UCSD-AML1 (cell line): ENCODE results near the gene ANKRD27.

ENCODE experiments used
- DNase-seq: peaks from one replicate; lab custom pipeline; 2025; ENCODE audit not compliant: unreplicated experiment; lab: John Stamatoyannopoulos, UW

ANKRD27 gene

GRCh38 chr19:32691291-32691951, 16.4 kb upstream of the ANKRD27 start, which contains the start of gene NUDT19:
TSS of gene NUDT19 (plus strand) at chr19:32691821. CDS start at chr19:32691961, 140 bp downstream.
- DNase-seq = peak; percentile 85

GRCh38 chr19:32688311-32688710, 13.3 kb upstream of the ANKRD27 start:
- DNase-seq = no peak

DNA sequence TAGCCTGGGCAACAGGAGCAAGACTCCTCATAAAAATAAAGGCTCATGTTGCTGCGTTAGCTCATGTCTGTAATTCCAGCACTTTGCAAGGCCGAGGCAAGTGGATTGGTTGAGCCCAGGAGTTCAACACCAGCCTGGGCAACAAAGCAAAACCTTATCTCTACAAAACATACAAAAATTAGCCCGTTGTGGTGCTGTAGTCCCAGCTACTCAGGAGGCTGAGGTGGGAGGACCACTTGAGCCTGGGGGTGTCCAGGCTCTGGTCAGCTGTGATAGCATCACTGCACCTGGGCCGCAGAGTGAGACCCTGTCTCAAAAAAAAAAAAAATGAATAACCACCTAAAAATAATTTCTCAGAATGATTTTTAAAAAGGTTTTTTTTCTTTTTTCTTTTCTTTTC, 12.7 kb upstream of the ANKRD27 start:
- DNase-seq = no peak

DNA sequence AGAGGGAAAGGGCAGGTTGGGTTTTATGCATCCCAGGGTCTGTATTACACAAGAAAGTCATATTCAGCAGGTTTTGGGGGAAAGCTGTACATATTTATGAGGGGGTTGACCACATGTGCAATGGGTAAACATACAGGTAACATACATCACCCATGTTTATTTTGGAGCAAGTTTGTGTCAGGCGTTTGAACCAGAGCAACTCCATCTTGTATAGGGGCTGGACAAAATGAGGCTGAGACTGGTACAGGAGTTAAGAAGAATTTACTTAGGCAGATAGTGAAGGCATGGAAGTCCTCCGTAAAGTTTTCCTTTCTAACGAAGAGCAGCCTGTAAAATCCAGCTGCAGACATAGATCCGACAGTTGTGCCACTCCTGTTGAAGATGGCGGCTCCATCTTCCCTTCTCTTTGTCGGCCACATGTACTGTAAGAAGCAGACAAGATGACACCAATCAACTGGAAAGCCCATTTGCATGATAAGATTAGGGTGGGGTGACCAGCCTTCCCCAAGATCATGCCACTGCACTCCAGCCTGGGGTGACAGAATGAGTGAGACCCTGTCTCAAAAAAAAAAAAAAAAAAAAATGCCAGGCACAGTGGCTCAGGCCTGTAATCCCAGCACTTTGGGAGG, 12.0 kb upstream of the ANKRD27 start:
- DNase-seq = no peak

GRCh38 chr19:32682317-32682716, 7.3 kb upstream of the ANKRD27 start:
- DNase-seq = no peak

DNA sequence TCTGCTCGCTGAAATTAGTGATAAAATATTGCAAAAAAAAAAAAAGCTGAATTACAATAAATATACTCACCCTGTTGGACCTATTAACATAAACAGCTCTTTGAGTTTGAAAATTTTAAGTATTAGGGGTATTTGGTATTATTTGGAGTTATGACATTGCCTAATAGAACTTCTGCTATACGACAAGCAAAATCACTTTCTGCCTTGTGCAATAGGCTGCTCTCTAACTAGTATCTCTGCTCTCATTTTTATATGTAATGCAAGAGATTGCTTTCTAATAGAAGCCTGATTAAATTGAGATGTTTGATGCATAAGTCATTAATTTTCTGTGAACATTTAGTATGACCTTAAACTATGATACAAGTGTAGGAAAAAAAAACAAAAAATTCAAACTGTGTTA, 6.0 kb upstream of the ANKRD27 start:
- DNase-seq = no peak

- no peak for DNase-seq
Observed at GRCh38 chr19:32677657-32678056, 2.7 kb upstream of the ANKRD27 start.

DNA sequence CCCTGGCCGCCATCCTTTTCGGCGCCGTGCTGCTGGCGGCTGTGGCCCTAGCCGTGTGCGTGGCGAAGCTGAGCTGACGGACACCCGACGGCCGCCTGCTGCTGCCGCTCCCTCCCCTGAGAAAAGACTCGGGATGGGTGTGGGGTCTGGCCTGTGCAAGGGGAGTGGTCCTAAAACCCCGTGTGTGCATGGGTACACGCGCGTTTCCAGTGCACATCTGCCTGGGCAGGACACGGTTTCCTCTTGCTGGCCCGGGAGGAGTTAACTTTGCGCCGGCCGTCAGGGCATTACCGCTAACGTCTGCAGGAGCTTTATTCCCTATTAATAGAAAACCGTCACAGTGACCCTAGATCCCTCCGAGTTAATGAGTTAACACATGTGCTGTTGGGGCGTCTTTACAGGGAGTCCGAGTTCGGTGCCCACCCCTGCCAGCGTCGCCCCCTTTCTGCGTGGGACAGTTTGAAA, 1.9 kb upstream of the ANKRD27 start:
- no peak for DNase-seq

DNA sequence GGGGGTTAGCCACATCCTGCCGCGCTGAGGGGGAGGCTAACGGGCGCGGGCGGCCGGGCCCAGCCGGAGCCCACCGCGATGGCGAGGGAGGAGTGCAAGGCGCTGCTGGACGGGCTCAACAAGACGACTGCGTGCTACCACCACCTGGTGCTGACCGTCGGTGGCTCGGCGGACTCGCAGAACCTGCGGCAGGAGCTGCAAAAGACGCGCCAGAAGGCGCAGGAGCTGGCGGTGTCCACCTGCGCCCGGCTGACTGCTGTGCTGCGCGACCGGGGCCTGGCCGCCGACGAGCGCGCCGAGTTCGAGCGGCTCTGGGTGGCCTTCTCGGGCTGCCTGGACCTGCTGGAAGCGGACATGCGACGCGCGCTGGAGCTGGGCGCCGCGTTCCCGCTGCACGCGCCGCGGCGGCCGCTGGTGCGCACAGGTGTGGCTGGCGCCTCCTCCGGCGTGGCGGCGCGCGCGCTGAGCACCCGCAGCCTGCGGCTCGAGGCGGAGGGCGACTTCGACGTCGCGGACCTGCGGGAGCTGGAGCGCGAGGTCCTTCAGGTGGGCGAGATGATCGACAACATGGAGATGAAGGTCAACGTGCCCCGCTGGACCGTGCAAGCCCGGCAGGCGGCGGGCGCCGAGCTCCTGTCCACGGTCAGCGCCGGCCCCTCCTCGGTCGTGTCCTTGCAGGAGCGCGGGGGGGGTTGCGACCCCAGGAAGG, 1.4 kb upstream of the ANKRD27 start:
- DNase-seq = no peak

GRCh38 chr19:32675720-32676185, 773 bp upstream of the ANKRD27 start, which contains the start of gene RGS9BP:
TSS of gene RGS9BP (plus strand) at chr19:32675848. CDS start at chr19:32676264, 416 bp downstream.
- peak; percentile 82 for DNase-seq

DNA sequence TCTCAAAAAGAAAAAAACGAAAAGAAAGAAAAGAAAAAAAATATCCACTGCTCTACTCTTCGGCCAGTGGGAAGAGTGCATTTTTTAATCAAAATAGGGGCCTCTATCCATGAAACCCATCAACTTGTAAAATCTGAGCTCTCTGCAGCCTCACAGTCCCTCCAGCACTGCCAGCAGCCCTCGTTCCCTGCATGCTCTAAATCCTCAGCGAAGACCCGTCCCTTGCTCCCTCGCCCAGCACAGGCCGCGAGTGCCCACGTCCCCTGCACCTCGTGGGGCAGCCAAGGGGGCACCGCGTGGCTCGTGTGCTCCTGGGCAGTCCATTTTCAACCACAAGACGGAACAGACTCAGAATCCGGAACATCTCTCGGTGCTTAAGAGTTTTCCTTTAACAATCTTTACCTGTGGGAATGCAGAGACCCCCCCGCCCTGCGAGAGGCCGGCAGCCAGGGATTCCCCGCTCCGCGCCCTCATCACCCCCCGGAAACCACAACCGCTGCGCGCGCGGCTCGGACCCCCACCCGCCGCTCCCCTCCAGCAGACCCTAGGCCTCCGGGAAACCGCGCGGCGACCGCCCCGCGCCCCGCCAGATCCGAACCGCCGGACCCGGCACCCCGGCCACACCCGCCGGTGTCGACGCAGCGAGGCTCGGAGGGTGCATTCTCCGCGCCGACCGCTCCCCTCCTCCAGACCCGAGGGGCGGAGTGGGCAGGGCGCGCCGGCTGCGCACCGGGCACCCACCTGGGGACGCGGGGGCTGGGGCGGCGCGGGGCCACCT, 638 bp downstream of the ANKRD27 start:
- DNase-seq = no peak

- no peak for DNase-seq
Observed at GRCh38 chr19:32673573-32673972, 1.4 kb downstream of the ANKRD27 start.

DNA sequence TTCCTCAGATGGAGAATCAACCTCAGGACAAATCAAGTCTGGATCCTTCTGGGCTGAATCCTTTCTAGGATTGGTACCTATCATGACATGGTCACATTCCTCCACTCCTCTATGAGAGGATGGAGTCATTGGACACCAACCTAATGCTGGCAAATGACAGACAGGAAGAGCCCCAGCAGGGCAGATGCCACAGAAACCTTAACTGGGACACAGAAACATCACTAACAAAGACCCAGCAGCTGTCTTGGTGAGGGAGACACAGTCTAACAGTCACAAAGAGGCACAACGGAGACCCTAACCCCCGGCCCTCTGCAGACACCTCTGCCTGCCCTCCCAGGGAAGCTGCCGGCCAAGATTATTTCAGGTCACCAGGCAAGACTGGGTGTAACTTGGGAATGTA, 2.1 kb downstream of the ANKRD27 start:
- DNase-seq = no peak

DNA sequence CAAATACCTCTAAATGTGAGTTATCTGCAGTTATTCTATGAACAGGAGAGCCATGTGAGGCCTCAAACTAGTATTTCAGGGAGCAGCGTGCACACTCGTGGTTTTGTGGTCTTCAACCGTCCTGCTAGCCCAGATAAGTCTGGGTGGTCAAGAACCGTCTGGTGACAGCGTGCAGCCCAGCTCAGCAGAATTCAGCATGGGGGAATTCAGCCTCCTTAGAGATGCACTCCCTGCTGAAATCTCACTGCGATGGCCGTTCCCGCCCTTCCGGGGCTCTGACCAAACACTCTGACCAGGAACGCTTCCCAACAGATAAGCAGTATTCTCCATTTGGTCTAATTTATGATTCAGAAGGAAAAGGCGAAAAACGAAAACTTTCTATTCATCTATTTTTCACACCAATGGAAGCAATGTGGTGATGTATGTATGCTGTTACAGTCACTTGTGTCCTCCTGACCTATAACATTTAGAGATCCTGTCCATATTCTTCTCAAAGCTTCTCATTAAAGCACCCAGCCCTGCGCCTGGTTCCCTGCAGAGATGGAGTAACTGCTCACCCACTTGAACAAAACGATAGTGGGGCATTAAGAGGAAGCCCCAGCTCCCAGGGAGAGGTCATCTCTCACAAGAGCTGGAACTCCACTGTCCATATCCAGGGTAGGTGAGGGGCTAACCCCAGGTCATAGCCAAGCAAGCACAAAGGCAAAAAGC, 2.9 kb downstream of the ANKRD27 start:
- peak; percentile 41 for DNase-seq

- DNase-seq = no peak
Observed at GRCh38 chr19:32669310-32669709, 5.7 kb downstream of the ANKRD27 start.

GRCh38 chr19:32666084-32666483, 8.9 kb downstream of the ANKRD27 start:
- DNase-seq = no peak

- DNase-seq = no peak
Observed at GRCh38 chr19:32662186-32662585, 12.8 kb downstream of the ANKRD27 start.

GRCh38 chr19:32661318-32661717, 13.7 kb downstream of the ANKRD27 start:
- DNase-seq = no peak

DNA sequence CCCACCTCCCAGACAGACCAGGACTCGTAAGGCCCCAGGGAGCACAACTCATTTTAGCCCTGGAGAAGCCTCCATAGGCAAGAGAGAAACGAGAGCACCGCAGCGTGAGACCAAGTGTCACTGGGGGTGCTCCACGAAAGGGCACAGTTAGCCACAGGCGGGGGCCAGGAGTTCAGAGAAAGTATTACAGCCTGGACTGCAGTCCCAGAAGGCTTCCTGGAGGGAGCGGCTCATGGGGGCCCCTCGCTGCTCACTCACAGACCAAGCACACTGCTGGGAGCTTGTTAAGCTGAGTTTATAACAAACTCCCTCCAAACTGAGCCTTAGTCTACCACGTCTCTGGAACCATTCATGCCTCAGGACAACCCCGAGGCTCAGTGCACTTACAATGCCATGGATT, 16.5 kb downstream of the ANKRD27 start:
- no peak for DNase-seq

DNA sequence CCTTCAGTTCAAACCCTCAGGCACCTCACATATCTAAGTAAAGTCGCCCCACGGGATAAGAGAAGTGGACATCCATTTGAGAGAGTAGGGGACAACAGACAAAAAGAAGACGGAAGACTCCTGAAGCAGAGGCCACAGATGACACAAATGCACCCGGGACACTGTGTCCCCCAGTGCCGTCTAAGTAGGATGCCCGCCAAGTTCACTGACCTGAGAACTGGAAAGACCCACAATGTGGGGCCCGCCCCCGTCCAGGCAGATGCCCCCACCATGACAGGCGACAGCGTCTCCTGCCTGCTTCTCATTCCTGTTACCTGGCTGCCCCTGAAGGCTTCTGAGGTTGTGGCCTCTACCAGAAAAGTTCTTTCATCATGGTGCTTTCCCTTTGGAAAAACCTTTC, 16.9 kb downstream of the ANKRD27 start:
- DNase-seq = no peak
